Kidney tubule cell (primary cell): ENCODE data around the gene TENM4.
A peak's percentile ranks its signal among the peaks of the same experiment; 100 is the strongest.
"Not testable (repeated sequence)": the region's sequence is repeated elsewhere in the genome, so short reads cannot be mapped to it uniquely, and the experiment has no call there.

ENCODE experiments used
- DNase-seq: peaks from one replicate; pipeline ENCODE4 v3.0.0-alpha.2; 2018; ENCODE audit warnings: low spot score

The TENM4 gene

GRCh38 chr11:78902771-78903507 lies 537.9 kb downstream of the TENM4 start:
- no peak for DNase-seq

- no peak for DNase-seq
These were observed 539.0 kb downstream of the TENM4 start for GRCh38 chr11:78901831-78902230.

DNA sequence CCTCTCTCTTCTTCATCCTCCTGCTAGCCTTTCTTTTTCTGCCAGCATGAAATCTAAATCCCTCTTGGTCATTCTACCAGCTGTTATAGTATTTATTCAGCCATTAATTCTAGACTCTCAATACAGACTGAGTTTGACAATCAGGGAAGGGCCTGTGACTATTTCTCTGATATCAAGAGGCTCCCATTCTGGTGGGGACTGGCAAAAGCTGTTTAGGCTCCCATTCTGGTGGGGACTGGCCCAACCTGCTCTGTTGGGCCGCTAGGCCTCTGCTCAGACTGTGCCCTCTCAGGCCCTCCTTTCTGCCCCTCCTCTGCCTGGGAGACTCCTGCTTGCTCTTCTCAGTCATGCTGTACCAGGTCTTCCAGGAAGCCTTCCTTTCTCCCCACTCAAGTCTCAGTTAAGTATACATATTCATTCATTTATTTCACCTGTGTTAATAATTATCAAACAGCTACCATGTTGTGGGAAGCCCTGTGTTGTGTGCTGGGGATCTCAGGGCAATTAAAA lies 542.5 kb downstream of the TENM4 start:
- DNase-seq: no peak

DNA sequence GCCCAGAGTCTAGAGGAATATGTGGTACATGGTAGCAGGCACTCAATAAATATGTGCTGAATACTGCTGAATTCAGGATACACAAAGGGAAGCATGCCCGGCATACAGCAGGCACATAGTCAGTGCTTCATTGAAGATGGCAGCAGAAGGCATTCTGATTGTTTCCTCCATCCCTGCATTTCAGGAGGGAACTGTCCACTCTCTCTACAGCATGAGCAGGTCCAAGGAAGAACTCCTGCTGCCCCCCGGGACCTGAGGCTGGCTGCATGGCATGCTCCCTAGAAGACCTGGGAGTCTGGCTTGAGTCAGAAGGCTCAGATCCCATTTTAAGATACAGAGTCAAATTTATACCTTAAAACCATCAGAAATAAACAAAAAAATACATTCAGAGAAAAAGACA lies 546.8 kb downstream of the TENM4 start:
- no peak for DNase-seq

- DNase-seq: no peak
These were observed 551.1 kb downstream of the TENM4 start for GRCh38 chr11:78889698-78890097.

GRCh38 chr11:78886616-78887015 lies 554.2 kb downstream of the TENM4 start:
- DNase-seq: no peak

- DNase-seq: no peak
These were observed 556.1 kb downstream of the TENM4 start for GRCh38 chr11:78884761-78885160.

- no peak for DNase-seq
These were observed 557.3 kb downstream of the TENM4 start for GRCh38 chr11:78883506-78883905.

GRCh38 chr11:78879094-78879980 lies 561.5 kb downstream of the TENM4 start:
- DNase-seq: not testable (repeated sequence)

DNA sequence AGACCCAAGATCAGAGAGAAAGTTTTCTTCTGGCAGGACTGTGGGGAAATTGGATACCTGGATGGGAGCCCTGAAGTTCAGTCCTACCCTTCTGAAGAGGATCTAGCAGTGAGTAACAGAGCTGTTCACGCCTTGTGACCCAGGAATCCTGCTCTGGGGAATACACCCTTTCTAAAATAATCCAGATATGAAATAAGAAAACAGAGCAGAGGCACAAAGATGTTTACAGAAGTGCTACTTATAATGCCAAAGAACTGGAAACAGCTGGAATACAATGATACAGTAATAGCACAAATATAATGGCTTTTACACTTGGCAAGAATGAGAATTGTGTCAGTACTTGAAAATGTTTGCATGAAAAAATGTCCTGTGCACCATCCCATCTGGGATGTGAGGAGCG lies 562.2 kb downstream of the TENM4 start:
- no peak for DNase-seq

GRCh38 chr11:78876676-78877075 lies 564.2 kb downstream of the TENM4 start:
- DNase-seq: no peak

- DNase-seq: no peak
These were observed 570.2 kb downstream of the TENM4 start for GRCh38 chr11:78870655-78871054.

GRCh38 chr11:78869293-78869692 lies 571.5 kb downstream of the TENM4 start:
- DNase-seq: no peak

- DNase-seq: peak; percentile 23
These were observed 572.3 kb downstream of the TENM4 start for GRCh38 chr11:78868563-78868962.

GRCh38 chr11:78860720-78861422 lies 580.0 kb downstream of the TENM4 start:
- DNase-seq: no peak

GRCh38 chr11:78857688-78858087 lies 583.1 kb downstream of the TENM4 start:
- DNase-seq: no peak

GRCh38 chr11:78856211-78856610 lies 584.6 kb downstream of the TENM4 start:
- no peak for DNase-seq

- no peak for DNase-seq
These were observed 585.7 kb downstream of the TENM4 start for GRCh38 chr11:78855116-78855515.

- DNase-seq: no peak
These were observed 587.3 kb downstream of the TENM4 start for GRCh38 chr11:78853521-78853920.

DNA sequence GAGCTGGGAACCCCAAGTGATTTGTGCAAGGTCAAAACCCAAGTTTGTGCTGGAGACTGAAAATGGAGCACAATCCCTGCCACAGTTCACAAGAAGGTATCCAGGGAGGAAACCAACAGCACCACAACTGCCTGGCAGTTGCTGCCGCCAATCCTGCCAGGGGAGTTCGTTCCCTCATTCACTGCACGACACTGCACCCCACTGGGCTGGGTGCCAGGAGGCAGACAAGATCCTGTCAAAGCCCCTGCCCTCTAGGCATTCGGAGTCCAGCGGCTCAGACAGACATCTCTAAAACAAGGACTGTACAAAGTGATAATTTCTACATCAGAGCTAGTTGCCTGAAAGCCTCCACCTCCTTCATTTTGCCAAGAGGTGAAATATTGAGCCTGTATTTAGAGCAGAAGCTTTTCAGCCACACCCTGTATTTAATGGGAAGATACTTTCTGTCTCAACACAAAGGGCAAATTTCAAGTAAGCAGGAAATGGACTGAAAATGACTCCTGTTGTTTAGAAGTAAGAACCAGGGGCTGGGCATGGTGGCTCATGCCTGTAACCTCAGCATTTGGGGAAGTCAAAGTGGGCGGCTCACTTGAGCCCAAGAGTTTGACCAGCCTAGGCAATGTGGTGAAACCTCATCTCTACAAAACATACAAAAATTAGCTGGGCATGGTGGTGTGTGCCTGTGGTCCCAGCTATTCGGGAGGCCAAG lies 588.8 kb downstream of the TENM4 start:
- no peak for DNase-seq

GRCh38 chr11:78850078-78850477 lies 590.8 kb downstream of the TENM4 start:
- no peak for DNase-seq

DNA sequence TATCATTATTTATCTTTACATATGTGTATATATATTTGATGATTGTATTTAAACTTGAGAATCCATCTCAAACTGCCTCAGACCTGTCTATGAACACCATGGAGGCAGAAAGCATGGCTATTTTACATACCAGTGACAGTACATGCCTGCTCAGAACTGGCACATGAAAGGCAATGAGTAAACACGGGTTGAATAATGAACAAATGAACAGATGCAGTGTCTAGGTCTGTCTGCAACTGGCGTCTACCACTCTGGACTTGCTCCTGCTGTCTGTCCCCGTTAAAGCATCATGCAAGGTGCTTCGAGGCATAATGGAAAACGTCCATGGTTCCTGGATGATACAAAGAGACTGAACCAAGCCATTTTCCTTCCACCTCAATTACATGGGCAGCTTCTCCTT lies 594.6 kb downstream of the TENM4 start:
- no peak for DNase-seq
